HepG2 (cell line): ENCODE data around the gene SEPHS2. TPM values are rescaled to one million over a fixed set of nuclear protein-coding genes. Genes with fewer than 3 reads are reported as not detected.

Experiments
- ATF7 ChIP-seq, 2 experiments: fragments of 450-650 bp in 1 of 2; sonication (generic) in 1 of 2; formaldehyde crosslinking in 1 of 2; IDR thresholded peaks; 2 replicates each; pipeline versions ENCODE4 v1.4.0 to v1.6.1; 2016 to 2020; ENCODE audit warnings: antibody characterized with exemption in 1 of 2, mild to moderate bottlenecking in 1 of 2, missing genetic modification reagents in 1 of 2
- HOMEZ ChIP-seq: IDR thresholded peaks from 2 replicates; pipeline ENCODE4 v1.6.1; 2016; ENCODE audit warnings: low read depth
- LRRFIP1 ChIP-seq: sonication (generic); formaldehyde crosslinking; conservative IDR thresholded peaks from 2 replicates; pipeline ENCODE4 v1.4.0; 2020; ENCODE audit warnings: missing genetic modification reagents
- MED8 ChIP-seq: sonication (generic); formaldehyde crosslinking; IDR thresholded peaks from 2 replicates; pipeline ENCODE4 v1.8.1; 2023; ENCODE audit warnings: mild to moderate bottlenecking, missing genetic modification reagents; ENCODE audit not compliant: insufficient replicate concordance
- NFYB ChIP-seq: sonication (generic); formaldehyde crosslinking; IDR thresholded peaks from 2 replicates; pipeline ENCODE4 v1.4.0; 2020; ENCODE audit warnings: missing genetic modification reagents
- NR3C1 ChIP-seq: sonication (generic); formaldehyde crosslinking; IDR thresholded peaks from 2 replicates; pipeline ENCODE4 v1.4.0; 2020; ENCODE audit warnings: missing genetic modification reagents
- SNRNP70 ChIP-seq: fragments of 200-400 bp; formaldehyde crosslinking; IDR thresholded peaks from 2 replicates; pipeline ENCODE4 v1.6.1; 2017; ENCODE audit warnings: mild to moderate bottlenecking, low read depth, low read length, moderate library complexity
- ZNF3 ChIP-seq: IDR thresholded peaks from 2 replicates; pipeline ENCODE4 v1.7.0; 2017; ENCODE audit warnings: inconsistent platforms
- ZNF407 ChIP-seq: sonication (generic); formaldehyde crosslinking; IDR thresholded peaks from one replicate; pipeline ENCODE4 v1.5.1; 2020; ENCODE audit warnings: mild to moderate bottlenecking, missing genetic modification reagents; ENCODE audit errors: not compliant biosample characterization
- ZNF546 ChIP-seq: sonication (generic); formaldehyde crosslinking; conservative IDR thresholded peaks from 2 replicates; pipeline ENCODE4 v1.8.1; 2023; ENCODE audit warnings: mild to moderate bottlenecking, missing genetic modification reagents
- ZNF773 ChIP-seq: sonication (generic); formaldehyde crosslinking; IDR thresholded peaks from 2 replicates; pipeline ENCODE4 v1.4.0; 2020; ENCODE audit warnings: missing genetic modification reagents, borderline replicate concordance
- ZUFSP ChIP-seq: sonication (generic); formaldehyde crosslinking; IDR thresholded peaks from 2 replicates; pipeline ENCODE4 v1.9.0; 2021; ENCODE audit warnings: missing genetic modification reagents, mild to moderate bottlenecking, borderline replicate concordance
- polyA plus RNA-seq, 8 experiments: library from polyadenylated mRNA; depleted of rRNA in 3 of 8; stranded (reverse) in 7 of 8; unstranded in 1 of 8; fragments of >200 nt; fragmentation: Illumina TruSeq in 4 of 8; extraction: Trizol in 4 of 8; gene quantifications; 2 replicates each; pipeline versions ENCODE4 v1.2.1 to v1.2.3, GENCODE V29; 2011 to 2016; ENCODE audit warnings: low read depth in 4 of 8, missing spikeins in 1 of 8, mixed read lengths in 1 of 8; ENCODE audit not compliant: insufficient read depth in 1 of 8
- total RNA-seq, 5 experiments: library from RNA; depleted of rRNA; stranded (reverse); fragments of >200 nt; fragmentation: Illumina TruSeq; extraction: Trizol; gene quantifications; 2 replicates each; pipeline ENCODE4 v1.2.3, GENCODE V29; 2016; ENCODE audit warnings: low read depth in 1 of 5

The SEPHS2 gene
- total and polyA plus RNA-seq, 2 of the 13 experiments (the other 11 are each of a cell fraction or from before 2014, with no cell fraction given) = 20.7 to 127 TPM

- TF ChIP-seq LRRFIP1 (CRISPR knock-in tag) (no peak), ZUFSP (no peak), ZNF773 (CRISPR knock-in tag) (no peak), NR3C1 (CRISPR knock-in tag) (no peak), ZNF546 (no peak), SNRNP70 (no peak), HOMEZ (CRISPR knock-in tag) (peak; percentile 32; the same call in 1 of the 2 replicates), ATF7 (IDR thresholded peaks at IDR 0.05) (no peak), ATF7 (CRISPR knock-in tag; IDR thresholded peaks at IDR 0.05) (no peak), ZNF407 (CRISPR knock-in tag) (peak; percentile 78), MED8 (CRISPR knock-in tag) (no peak), NFYB (CRISPR knock-in tag) (no peak), ZNF3 (CRISPR knock-in tag) (no peak)
Measured at GRCh38 chr16:30458561-30459394, 13.1 kb upstream of the SEPHS2 start (continued).
